CD4-positive, alpha-beta T cell (primary cell): ENCODE data around the gene ACTR5. TPM values are rescaled to one million over a fixed set of nuclear protein-coding genes. Genes with fewer than 3 reads are reported as not detected.
A peak's percentile ranks its signal among the peaks of the same experiment; 100 is the strongest.

Experiments used
- ATAC-seq: fragments of 200-7000 bp; cut with Tn5 transposase; one replicate; pipeline ENCODE4 v1.10.0; 2022; ENCODE audit warnings: mild to moderate bottlenecking; ENCODE audit not compliant: poor library complexity
- CTCF ChIA-PET: fragments of 350-600 bp; sonication (Branson Sonifier 250); formaldehyde crosslinking; loops from one replicate; lab custom pipeline; 2021; ENCODE audit warnings: antibody characterized with exemption, inconsistent platforms; lab: Charles Lee
- POLR2A ChIA-PET: fragments of 350-600 bp; sonication (Branson Sonifier 250); formaldehyde crosslinking; loops from one replicate; lab custom pipeline; 2021; ENCODE audit warnings: antibody characterized with exemption, inconsistent platforms; lab: Charles Lee
- DNase-seq, 14 experiments: peaks; one replicate each; pipeline ENCODE4 v3.0.0-alpha.2; 2013 to 2020; ENCODE audit warnings: mixed read lengths in 2 of 14
- H3K27ac ChIP-seq, 2 donors: one replicate each; pipeline versions ENCODE4 v1.5.1 to v1.7.0; 2013; ENCODE audit warnings: low read length in 2 of 2, low read depth in 1 of 2, mild to moderate bottlenecking in 1 of 2
- H3K27me3 ChIP-seq, 2 experiments: 1 replicate in 1 of 2; 2 replicates in 1 of 2; pipeline versions ENCODE4 v1.6.1 to v1.7.0; 2013; ENCODE audit warnings: low read length in 2 of 2, control low read depth in 1 of 2, mild to moderate bottlenecking in 1 of 2, moderate library complexity in 1 of 2; ENCODE audit not compliant: insufficient read depth in 2 of 2, control insufficient read depth in 1 of 2
- H3K36me3 ChIP-seq: one replicate; pipeline ENCODE4 v1.6.1; 2013; ENCODE audit warnings: low read length, control low read depth; ENCODE audit not compliant: insufficient read depth
- H3K4me1 ChIP-seq: one replicate; pipeline ENCODE4 v1.6.1; 2013; ENCODE audit warnings: low read length, control low read depth; ENCODE audit not compliant: insufficient read depth
- H3K4me3 ChIP-seq: one replicate; pipeline ENCODE4 v1.5.1; 2013; ENCODE audit warnings: mild to moderate bottlenecking, low read length, moderate library complexity
- H3K9me3 ChIP-seq, 2 experiments: 1 replicate in 1 of 2; 2 replicates in 1 of 2; pipeline versions ENCODE4 v1.6.1 to v1.7.0; 2013; ENCODE audit warnings: low read length in 2 of 2, mild to moderate bottlenecking in 2 of 2, control low read depth in 1 of 2, moderate library complexity in 1 of 2; ENCODE audit not compliant: control insufficient read depth in 1 of 2, insufficient read depth in 1 of 2
- H3K27ac Mint-ChIP-seq: one replicate; pipeline ENCODE4 v1.8.0; 2020; ENCODE audit warnings: mixed read lengths
- H3K27me3 Mint-ChIP-seq: one replicate; pipeline ENCODE4 v1.8.0; 2021; ENCODE audit warnings: mixed read lengths
- H3K36me3 Mint-ChIP-seq: one replicate; pipeline ENCODE4 v1.8.0; 2021; ENCODE audit warnings: low read depth, mixed read lengths
- H3K4me1 Mint-ChIP-seq: one replicate; pipeline ENCODE4 v1.8.0; 2021; ENCODE audit warnings: low read depth, mixed read lengths
- H3K4me3 Mint-ChIP-seq: one replicate; pipeline ENCODE4 v1.8.0; 2020; ENCODE audit warnings: mild to moderate bottlenecking, mixed read lengths
- H3K9me3 Mint-ChIP-seq: one replicate; pipeline ENCODE4 v1.8.0; 2020; ENCODE audit warnings: mixed read lengths
- intact Hi-C, 2 experiments: fragments of 100-400 bp; cut with DNase I in 1 of 2; cut with micrococcal nuclease in 1 of 2; formaldehyde crosslinking; loops; one replicate each; pipeline versions ENCODE4 v1.15.1 to v1.9.0; 2023 to 2025; cut with DNase I, micrococcal nuclease
- total RNA-seq, 174 experiments: library from RNA in 2 of 174; stranded (reverse) in 2 of 174; gene quantifications; one replicate each; pipeline ENCODE4 v1.2.3 and lab custom pipeline; 2021 to 2026
- TF ChIP-seq, protein P1 (sequence below): fragments of 200-600 bp; IDR thresholded peaks from one replicate; pipeline ENCODE4 v1.8.0; 2022; ENCODE audit warnings: antibody characterized with exemption, mild to moderate bottlenecking

The ACTR5 gene
- total RNA-seq, 2 experiments from 2014 or later, result 11.1 to 11.9 TPM

DNA sequence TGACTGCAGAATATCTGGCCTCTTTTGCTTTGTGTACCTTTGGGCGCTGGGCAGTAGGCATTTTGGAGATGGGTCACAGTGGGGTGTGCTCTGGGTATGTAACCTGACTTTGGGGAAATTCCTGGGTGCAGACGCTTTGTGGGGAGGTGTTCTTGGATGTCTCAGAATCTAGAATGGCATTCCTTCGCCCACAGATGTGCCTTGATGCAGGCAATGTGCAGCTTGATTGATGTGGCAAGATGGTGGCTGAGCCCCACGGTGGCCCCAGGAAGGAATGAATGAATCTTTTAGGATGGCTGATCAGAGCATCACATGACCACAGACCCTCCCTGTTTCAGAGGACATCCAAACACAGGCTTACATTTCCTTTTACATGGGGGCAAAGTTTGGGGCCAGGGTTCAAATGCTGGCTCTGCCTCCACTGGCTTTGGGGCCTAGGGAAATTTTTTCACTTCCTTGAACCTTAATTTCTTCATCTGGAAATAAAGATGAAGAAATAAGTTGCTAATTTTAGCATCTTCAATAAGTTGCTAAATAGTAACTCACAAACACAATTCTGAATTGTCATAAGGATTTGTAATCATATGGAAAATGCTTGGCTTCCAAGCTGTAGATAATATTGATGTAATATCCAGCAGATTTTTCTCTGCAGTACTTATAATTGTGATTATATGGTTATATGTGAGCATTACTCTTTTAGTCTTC, 62.8 kb downstream of the ACTR5 start:
- Histone ChIP-seq H3K27ac (no peak overlapping the region), H3K4me1 (peaks cover 74% of the 10 kb centered on the region), H3K27me3 (no peaks in the 10 kb centered on the region), H3K36me3 (peaks cover 21% of the 10 kb centered on the region), H3K9me3 (no peaks in the 10 kb centered on the region), H3K4me3 (no peak overlapping the region)
- Mint-ChIP-seq H3K27me3 (no peaks in the 10 kb centered on the region), H3K4me3 (peak overlapping the region; percentile 1), H3K9me3 (no peaks in the 10 kb centered on the region), H3K4me1 (peaks cover 85% of the 10 kb centered on the region), H3K27ac (peak overlapping the region; percentile 93), H3K36me3 (peaks cover 60% of the 10 kb centered on the region)
- TF ChIP-seq, protein P1, sequence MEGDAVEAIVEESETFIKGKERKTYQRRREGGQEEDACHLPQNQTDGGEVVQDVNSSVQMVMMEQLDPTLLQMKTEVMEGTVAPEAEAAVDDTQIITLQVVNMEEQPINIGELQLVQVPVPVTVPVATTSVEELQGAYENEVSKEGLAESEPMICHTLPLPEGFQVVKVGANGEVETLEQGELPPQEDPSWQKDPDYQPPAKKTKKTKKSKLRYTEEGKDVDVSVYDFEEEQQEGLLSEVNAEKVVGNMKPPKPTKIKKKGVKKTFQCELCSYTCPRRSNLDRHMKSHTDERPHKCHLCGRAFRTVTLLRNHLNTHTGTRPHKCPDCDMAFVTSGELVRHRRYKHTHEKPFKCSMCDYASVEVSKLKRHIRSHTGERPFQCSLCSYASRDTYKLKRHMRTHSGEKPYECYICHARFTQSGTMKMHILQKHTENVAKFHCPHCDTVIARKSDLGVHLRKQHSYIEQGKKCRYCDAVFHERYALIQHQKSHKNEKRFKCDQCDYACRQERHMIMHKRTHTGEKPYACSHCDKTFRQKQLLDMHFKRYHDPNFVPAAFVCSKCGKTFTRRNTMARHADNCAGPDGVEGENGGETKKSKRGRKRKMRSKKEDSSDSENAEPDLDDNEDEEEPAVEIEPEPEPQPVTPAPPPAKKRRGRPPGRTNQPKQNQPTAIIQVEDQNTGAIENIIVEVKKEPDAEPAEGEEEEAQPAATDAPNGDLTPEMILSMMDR, result no peak
- POLR2A ChIA-PET, result no interaction called here
- DNase-seq (peak in 1 of 14 experiments; percentile 51), ATAC-seq (no peak)
- CTCF ChIA-PET, result no interaction called here
- intact Hi-C loops, result no loop called here

DNA sequence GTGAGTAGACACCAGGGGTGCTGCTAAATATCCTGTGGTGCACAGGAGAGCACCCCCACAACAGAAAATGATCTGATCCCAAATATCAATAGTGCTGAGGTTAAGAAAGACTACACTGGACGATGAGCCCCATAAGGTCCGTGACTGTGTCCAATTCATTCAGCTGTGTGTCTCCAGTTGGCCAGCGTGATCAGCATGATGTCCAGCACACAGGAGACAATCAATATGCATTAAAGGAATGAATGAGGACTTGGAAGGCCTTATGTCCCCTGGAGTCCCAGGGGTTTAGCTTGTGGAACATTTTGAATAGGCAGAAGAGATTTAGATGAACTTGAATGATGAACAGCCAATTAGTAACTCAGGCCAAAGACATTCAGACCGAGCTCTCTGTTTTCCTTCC, 63.5 kb downstream of the ACTR5 start:
- ATAC-seq (no peak), DNase-seq (no peak)
- H3K36me3 ChIP-seq, result peaks cover 26% of the 10 kb centered on the region
- peaks cover 76% of the 10 kb centered on the region for H3K4me1 ChIP-seq
- no peak overlapping the region for H3K27ac ChIP-seq
- H3K4me3 Mint-ChIP-seq, result peak overlapping the region; percentile 30
- CTCF ChIA-PET, result no interaction called here
- H3K27ac Mint-ChIP-seq, result peak overlapping the region; percentile 93
- H3K4me1 Mint-ChIP-seq, result peaks cover 91% of the 10 kb centered on the region
- POLR2A ChIA-PET, result no interaction called here
- TF ChIP-seq, protein P1, result no peak
- peaks cover 67% of the 10 kb centered on the region for H3K36me3 Mint-ChIP-seq
- intact Hi-C loops, result no loop called here
- H3K27me3 ChIP-seq, result no peaks in the 10 kb centered on the region
- no peaks in the 10 kb centered on the region for H3K27me3 Mint-ChIP-seq
- H3K9me3 ChIP-seq, result no peaks in the 10 kb centered on the region
- no peaks in the 10 kb centered on the region for H3K9me3 Mint-ChIP-seq
- H3K4me3 ChIP-seq, result no peak overlapping the region

DNA sequence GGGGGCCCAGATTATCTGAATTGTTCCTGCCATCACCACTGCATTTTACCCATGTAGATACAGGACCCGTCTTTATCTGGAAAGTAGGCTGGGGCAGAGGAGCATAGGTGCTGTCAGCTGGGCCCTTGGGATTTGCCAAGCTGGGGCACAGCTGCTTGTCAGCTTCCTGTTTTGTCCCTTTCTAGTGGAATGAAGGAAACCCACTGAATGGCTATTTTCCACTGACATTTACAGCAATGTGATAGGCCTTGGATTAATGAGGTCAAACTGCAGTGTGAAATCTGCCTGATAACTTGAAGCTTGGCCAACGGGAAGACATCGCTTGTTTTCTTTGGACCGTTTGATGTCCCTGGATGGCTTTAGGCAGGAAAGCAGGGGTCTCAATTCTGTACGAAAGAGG, 63.9 kb downstream of the ACTR5 start:
- DNase-seq, result no peak
- H3K9me3 ChIP-seq, result no peaks in the 10 kb centered on the region
- Mint-ChIP-seq H3K4me3 (no peak overlapping the region), H3K9me3 (no peaks in the 10 kb centered on the region), H3K27ac (no peak overlapping the region), H3K4me1 (peaks cover 92% of the 10 kb centered on the region), H3K27me3 (no peaks in the 10 kb centered on the region), H3K36me3 (peaks cover 67% of the 10 kb centered on the region)
- H3K4me3 ChIP-seq, result no peak overlapping the region
- ChIA-PET CTCF (no interaction called here), POLR2A (no interaction called here)
- H3K27me3 ChIP-seq, result no peaks in the 10 kb centered on the region
- peaks cover 29% of the 10 kb centered on the region for H3K36me3 ChIP-seq
- ATAC-seq, result no peak
- no peak overlapping the region for H3K27ac ChIP-seq
- H3K4me1 ChIP-seq, result peaks cover 76% of the 10 kb centered on the region
- TF ChIP-seq, protein P1, result no peak
- intact Hi-C loops, result no loop called here
